ENCODE data around the gene ARHGAP15.

ARHGAP15 gene

GRCh38 chr2:143226714-143227541, 97.7 kb downstream of the ARHGAP15 start:
- no peak for DNase-seq (ENCODE audit: low spot score)

GRCh38 chr2:143229411-143229810, 100.2 kb downstream of the ARHGAP15 start:
- DNase-seq (ENCODE audit: low spot score): no peak

- no peak for DNase-seq (ENCODE audit: low spot score)
Observed at GRCh38 chr2:143229952-143230351, 100.7 kb downstream of the ARHGAP15 start.

DNA sequence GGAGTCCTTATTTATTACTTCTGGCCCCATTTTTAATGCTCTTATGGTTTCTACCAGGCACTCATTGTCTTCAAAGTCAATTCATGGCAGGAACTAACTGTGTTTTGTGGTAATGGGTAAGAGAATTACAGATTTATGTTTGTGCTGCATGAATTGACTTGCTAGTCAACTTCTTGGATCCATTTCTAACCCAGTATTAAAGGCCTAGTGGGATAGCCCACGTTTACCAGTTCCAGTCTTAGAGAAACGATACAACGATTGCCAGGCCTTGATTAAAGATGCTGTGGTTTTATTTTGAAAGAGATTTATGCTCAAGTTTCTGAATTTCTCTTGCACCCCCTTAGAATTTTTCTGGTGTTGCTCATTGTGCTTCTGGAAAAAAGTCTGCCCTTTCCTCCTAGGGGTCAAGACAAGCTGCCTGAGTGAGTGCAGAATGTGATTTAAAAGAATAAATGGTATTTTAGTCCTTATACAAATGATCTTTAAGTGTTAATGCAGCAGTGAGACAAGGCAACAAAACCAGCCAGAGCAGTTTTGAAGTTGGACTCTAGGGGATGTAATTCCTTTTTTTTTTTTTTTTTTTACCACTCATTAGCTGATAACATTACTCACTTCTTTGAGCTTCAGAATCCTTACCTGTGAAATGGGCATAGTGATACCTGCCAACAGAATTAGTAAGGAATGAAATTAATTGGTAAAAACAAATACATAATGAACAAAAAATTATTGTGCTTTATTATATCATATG, 101.5 kb downstream of the ARHGAP15 start:
- DNase-seq (ENCODE audit: low spot score): no peak

- no peak for DNase-seq (ENCODE audit: low spot score)
Observed at GRCh38 chr2:143231254-143231645, 102.0 kb downstream of the ARHGAP15 start.

DNA sequence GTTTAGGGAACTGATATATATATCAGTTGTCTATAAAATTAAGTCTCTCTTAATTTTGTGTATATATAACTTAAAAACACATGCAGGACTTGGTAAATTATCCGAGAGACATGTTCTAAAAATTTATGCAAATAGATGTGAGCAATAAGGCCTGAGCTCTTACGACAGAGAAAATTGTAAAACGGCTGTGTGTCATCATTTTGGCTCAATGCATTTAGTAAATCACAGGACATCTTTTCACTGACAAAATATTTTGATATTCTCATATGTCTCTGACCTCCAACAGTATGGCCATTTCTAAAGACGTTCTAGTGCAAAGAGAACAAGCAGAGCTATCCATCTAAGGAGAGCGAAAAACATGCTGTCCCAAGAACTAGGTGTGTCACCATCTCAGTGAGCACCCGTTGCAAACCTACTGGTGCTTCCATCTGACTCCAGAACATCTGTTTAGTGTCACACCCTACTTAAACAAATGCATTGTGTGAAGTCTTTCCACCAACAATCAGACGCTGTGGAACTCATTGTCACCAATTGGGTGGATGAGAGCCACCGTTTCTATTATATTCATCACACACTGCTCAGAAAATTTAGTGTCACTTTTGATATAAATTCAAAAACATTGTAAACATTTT, 108.0 kb downstream of the ARHGAP15 start:
- no peak for DNase-seq (ENCODE audit: low spot score)

- DNase-seq (ENCODE audit: low spot score): no peak
Observed at GRCh38 chr2:143241403-143242088, 112.3 kb downstream of the ARHGAP15 start.

DNA sequence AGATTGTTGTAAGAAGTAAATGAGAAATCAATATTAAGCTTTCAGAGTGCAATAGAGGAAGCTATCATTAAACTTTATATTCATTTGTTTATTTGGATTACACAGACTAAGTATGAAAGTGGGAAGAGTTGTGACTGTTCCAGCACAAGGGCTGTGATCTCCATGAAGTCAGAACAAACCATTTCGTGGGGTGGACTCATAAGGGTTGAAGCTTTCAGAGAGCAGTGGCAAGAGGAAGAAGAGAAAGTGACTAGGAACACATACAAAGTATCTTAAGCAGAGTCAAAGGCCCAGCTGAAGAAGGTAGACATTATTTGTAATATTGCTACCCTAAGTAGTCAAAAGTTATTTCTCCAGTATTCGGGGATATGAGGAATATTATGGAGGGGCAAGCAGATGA, 117.0 kb downstream of the ARHGAP15 start:
- DNase-seq (ENCODE audit: low spot score): no peak

- no peak for DNase-seq (ENCODE audit: low spot score)
Observed at GRCh38 chr2:143246815-143247744, 117.9 kb downstream of the ARHGAP15 start.

DNA sequence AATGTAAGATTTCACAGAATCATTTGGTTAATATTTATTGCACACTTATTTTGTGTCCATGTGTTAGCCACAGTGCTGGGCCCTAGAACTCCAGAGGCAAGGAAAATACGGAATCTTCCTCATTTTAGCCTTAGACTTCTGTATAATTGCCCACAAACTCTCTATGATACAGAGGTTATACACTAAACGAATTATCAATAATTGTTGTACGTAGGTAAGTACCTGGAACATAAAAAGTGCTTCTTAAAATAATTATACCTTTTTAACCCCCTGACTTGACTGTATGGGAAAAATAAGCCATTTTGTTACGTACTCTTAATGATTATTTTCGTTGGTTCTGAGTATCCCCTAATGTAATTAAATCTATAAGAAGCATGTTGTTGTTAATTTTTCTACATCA, 119.4 kb downstream of the ARHGAP15 start:
- DNase-seq (ENCODE audit: low spot score): no peak

GRCh38 chr2:143251681-143252080, 122.5 kb downstream of the ARHGAP15 start:
- DNase-seq (ENCODE audit: low spot score): no peak

DNA sequence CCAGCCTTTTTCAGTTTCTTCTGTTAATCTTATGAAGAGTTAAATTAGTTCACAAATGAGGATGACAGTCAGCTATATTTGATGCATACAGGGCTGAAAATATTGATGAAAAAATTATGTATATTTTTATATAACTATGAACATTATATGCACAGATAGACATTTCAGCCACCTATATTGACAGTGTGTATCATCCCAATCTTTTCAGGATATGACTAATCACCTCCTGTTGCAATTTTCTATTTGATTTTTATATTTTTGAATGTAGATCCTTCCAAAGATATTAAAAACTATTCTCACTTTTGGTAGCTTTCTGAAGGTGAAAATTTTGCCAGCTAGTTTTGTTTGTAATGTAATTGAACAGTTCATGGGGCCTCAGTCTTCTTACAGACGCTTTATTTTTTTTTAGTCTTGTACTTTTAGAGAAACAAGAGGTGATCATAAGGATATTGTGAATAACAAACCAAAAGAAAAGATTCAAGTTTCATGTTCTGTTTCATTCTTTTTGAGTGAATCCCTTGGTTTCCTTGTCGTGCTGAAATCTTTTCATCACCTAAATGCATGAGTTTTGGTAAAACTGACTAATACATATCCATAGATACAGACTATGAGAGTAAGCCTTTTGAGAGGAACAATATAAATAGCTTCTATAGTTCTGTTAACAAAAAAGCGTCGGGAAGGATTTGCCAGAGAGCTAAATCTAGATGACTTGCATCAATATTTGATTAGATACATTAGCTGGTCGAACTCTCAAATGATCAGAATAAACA, 123.1 kb downstream of the ARHGAP15 start:
- no peak for DNase-seq (ENCODE audit: low spot score)

DNA sequence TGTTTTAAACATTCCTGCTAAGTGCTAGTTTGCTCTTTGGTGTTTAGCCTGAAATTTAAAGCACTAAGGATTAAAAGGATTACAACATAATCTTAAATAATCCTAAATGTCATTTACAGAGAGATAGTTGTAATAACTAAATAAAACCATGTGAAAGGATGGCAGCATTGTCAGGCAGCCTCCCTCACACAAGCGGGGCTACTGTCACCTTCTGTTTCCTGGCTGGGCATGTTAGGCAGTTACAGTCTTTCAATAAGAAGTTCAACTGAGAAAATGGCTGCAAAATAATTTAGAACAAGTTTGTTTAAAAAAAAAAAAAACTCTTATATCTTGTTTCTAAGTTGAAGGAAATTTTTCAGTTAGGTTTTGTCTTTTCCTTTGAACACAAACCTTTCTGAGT, 124.9 kb downstream of the ARHGAP15 start:
- DNase-seq (ENCODE audit: low spot score): no peak

GRCh38 chr2:143255086-143255485, 125.9 kb downstream of the ARHGAP15 start:
- no peak for DNase-seq (ENCODE audit: low spot score)

GRCh38 chr2:143255899-143256298, 126.7 kb downstream of the ARHGAP15 start:
- no peak for DNase-seq (ENCODE audit: low spot score)

- DNase-seq (ENCODE audit: low spot score): no peak
Observed at GRCh38 chr2:143258126-143258892, 129.1 kb downstream of the ARHGAP15 start.

- DNase-seq (ENCODE audit: low spot score): peak; percentile 5
Observed at GRCh38 chr2:143259368-143259958, 130.2 kb downstream of the ARHGAP15 start.

- no peak for DNase-seq (ENCODE audit: low spot score)
Observed at GRCh38 chr2:143261986-143262385, 132.8 kb downstream of the ARHGAP15 start.

GRCh38 chr2:143262389-143262788, 133.2 kb downstream of the ARHGAP15 start:
- no peak for DNase-seq (ENCODE audit: low spot score)

All from HuH-7.5 (cell line).